ENCODE data around the gene THSD4. TPM values are rescaled to one million over a fixed set of nuclear protein-coding genes. Genes with fewer than 3 reads are reported as not detected.

Gene THSD4
- polyA plus RNA-seq, 1 donor (not counting 4 experiments of a cell fraction or from before 2014, with no cell fraction given): 24.5 TPM

- Histone ChIP-seq H2AFZ (ENCODE audit: control insufficient read depth, low read length) (no peak overlapping the region), H3K4me1 (ENCODE audit: control insufficient read depth, extremely low read depth, insufficient read depth, low read length) (peaks cover 14% of the 10 kb centered on the region), H3K4me3 (ENCODE audit: control insufficient read depth in 2 of 3, extremely low read depth in 1 of 3, insufficient read depth in 2 of 3, low read depth in 1 of 3, low read length in 3 of 3) (no peak overlapping the region), H3K36me3 (ENCODE audit: control insufficient read depth in 2 of 2, extremely low read depth in 1 of 2, insufficient read depth in 2 of 2, low read length in 2 of 2) (no peaks in the 10 kb centered on the region), H3K79me2 (ENCODE audit: control insufficient read depth, insufficient read depth, low read length) (no peaks in the 10 kb centered on the region), H3K9ac (ENCODE audit: control insufficient read depth, extremely low read depth, insufficient read depth, low read length) (no peak overlapping the region), H3K4me2 (ENCODE audit: control insufficient read depth, extremely low read depth, insufficient read depth, low read depth, low read length) (no peak overlapping the region), H3K9me3 (ENCODE audit: control insufficient read depth, low read depth, low read length) (no peaks in the 10 kb centered on the region), H3K27ac (ENCODE audit: control insufficient read depth, insufficient read depth, low read length) (no peak overlapping the region), H4K20me1 (ENCODE audit: control insufficient read depth, extremely low read depth, insufficient read depth, low read length) (no peaks in the 10 kb centered on the region), H3K9me1 (ENCODE audit: control insufficient read depth, extremely low read depth, insufficient read depth, low read length) (no peaks in the 10 kb centered on the region), H3K27me3 (ENCODE audit: control insufficient read depth, extremely low read depth, insufficient read depth, low read length) (no peaks in the 10 kb centered on the region)
- FAIRE-seq (no peak), DNase-seq (ENCODE audit: low read depth, low spot score) (no peak)
- TF ChIP-seq EZH2 (IDR thresholded peaks at IDR 0.05; ENCODE audit: low read length) (no peak), CTCF (optimal IDR thresholded peaks at IDR 0.05 in 1 of 3, IDR thresholded peaks at IDR 0.05 in 1 of 3, conservative IDR thresholded peaks at IDR 0.05 in 1 of 3; ENCODE audit: extremely low read depth in 1 of 3, insufficient read depth in 2 of 3, low read length in 3 of 3) (no peak)
- dilution Hi-C loops (cut with MboI; ENCODE audit: extremely low pct_ligation_motif_present, low sequenced_read_pairs): no loop called here
These were observed 476.9 kb downstream of the THSD4 start for GRCh38 chr15:71592203-71592602.

- DNase-seq (ENCODE audit: low read depth, low spot score) (no peak), FAIRE-seq (no peak)
- H3K9me1 ChIP-seq (ENCODE audit: control insufficient read depth, extremely low read depth, insufficient read depth, low read length): no peaks in the 10 kb centered on the region
- dilution Hi-C loops (cut with MboI; ENCODE audit: extremely low pct_ligation_motif_present, low sequenced_read_pairs): no loop called here
- TF ChIP-seq CTCF (optimal IDR thresholded peaks at IDR 0.05 in 1 of 3, IDR thresholded peaks at IDR 0.05 in 1 of 3, conservative IDR thresholded peaks at IDR 0.05 in 1 of 3; ENCODE audit: extremely low read depth in 1 of 3, insufficient read depth in 2 of 3, low read length in 3 of 3) (no peak), EZH2 (IDR thresholded peaks at IDR 0.05; ENCODE audit: low read length) (no peak)
- no peaks in the 10 kb centered on the region for H4K20me1 ChIP-seq (ENCODE audit: control insufficient read depth, extremely low read depth, insufficient read depth, low read length)
- H3K4me1 ChIP-seq (ENCODE audit: control insufficient read depth, extremely low read depth, insufficient read depth, low read length): peaks cover 7% of the 10 kb centered on the region
- no peak overlapping the region for H3K9ac ChIP-seq (ENCODE audit: control insufficient read depth, extremely low read depth, insufficient read depth, low read length)
- H2AFZ ChIP-seq (ENCODE audit: control insufficient read depth, low read length): no peak overlapping the region
- H3K36me3 ChIP-seq (ENCODE audit: control insufficient read depth in 2 of 2, extremely low read depth in 1 of 2, insufficient read depth in 2 of 2, low read length in 2 of 2): no peaks in the 10 kb centered on the region
- H3K27ac ChIP-seq (ENCODE audit: control insufficient read depth, insufficient read depth, low read length): no peak overlapping the region
- H3K79me2 ChIP-seq (ENCODE audit: control insufficient read depth, insufficient read depth, low read length): no peaks in the 10 kb centered on the region
- H3K9me3 ChIP-seq (ENCODE audit: control insufficient read depth, low read depth, low read length): no peaks in the 10 kb centered on the region
- no peak overlapping the region for H3K4me2 ChIP-seq (ENCODE audit: control insufficient read depth, extremely low read depth, insufficient read depth, low read depth, low read length)
- H3K4me3 ChIP-seq (ENCODE audit: control insufficient read depth in 2 of 3, extremely low read depth in 1 of 3, insufficient read depth in 2 of 3, low read depth in 1 of 3, low read length in 3 of 3): no peak overlapping the region
- no peaks in the 10 kb centered on the region for H3K27me3 ChIP-seq (ENCODE audit: control insufficient read depth, extremely low read depth, insufficient read depth, low read length)
These were observed 480.7 kb downstream of the THSD4 start for GRCh38 chr15:71595846-71596553.
